ENCODE results near the gene SOX18.
A peak's percentile ranks its signal among the peaks of the same experiment; 100 is the strongest.
"Not testable (repeated sequence)": the region's sequence is repeated elsewhere in the genome, so short reads cannot be mapped to it uniquely, and the experiment has no call there.

Gene SOX18

DNA sequence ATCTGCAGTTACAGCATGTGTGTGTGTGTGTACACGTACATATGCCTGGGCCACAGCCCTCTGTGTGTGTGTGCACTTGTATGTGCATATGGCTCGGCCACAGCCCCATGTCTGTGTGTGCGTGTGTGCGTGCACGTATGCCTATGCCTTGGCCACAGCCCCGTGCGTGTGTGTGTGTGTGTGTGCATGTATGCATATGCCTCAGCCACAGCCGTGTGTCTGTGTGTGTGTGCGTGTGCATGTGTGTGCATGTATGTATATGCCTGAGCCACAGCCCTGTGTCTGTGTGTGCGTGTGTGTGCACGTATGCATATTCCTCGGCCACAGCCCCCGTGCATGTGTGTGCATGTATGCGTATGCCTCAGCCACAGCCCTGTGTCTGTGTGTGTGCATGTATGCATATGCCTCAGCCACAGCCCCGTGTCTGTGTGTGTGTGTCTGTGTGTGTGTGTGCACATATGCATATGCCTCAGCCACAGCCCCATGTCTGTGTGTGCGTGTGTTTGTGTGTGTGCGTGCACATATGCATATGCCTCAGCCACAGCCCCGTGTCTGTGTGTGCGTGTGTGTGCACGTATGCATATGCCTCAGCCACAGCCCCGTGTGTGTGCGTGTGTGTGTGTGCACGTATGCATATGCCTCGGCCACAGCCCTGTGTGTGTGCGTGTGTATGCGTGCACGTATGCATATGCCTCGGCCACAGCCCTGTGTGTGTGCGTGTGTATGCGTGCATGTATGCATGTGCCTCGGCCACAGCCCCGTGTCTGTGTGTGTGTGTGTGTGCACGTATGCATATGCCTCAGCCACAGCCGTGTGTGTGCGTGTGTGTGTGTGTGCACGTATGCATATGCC is 28.1 kb downstream of the SOX18 start:
- H3K27ac ChIP-seq (ENCODE audit: low read depth, low read length): no peak overlapping the region

DNA sequence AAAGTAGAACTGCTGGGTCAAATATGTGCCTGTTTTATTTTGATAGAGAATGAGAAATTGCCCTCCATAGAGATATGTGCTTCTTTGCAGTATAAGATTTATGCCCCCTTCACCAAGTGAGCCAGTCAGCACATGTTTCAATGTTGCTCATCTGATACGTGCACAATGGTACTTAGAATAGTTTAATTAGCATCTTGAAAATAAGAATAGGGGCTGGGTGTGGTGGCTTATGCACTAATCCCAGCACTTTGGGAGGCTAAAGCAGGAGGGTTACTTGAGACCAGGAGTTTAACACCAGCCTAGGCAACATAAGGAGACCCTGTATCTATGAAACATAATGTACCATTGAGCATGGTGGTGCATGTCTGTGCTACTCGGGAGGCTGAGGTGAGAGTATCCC is 33.8 kb downstream of the SOX18 start:
- Histone ChIP-seq H3K4me1 (ENCODE audit: control insufficient read depth in 1 of 2, insufficient read depth in 2 of 2, low read length in 2 of 2) (peaks cover 0 to 4% of the 10 kb centered on the region in 2 experiments), H3K4me2 (ENCODE audit: low read length) (no peak overlapping the region), H2BK5ac (ENCODE audit: low read depth, low read length, poor library complexity) (no peak overlapping the region), H3K4me3 (ENCODE audit: low read depth, low read length) (no peak overlapping the region), H3K27me3 (ENCODE audit: insufficient read depth, low read length) (no peaks in the 10 kb centered on the region), H2AK5ac (ENCODE audit: low read length) (no peak overlapping the region), H2AFZ (ENCODE audit: insufficient read depth, low read length, poor library complexity) (no peak overlapping the region), H3K14ac (ENCODE audit: low read length) (no peak overlapping the region), H3K79me1 (ENCODE audit: low read length) (no peaks in the 10 kb centered on the region), H3K9ac (ENCODE audit: low read length) (no peak overlapping the region), H2BK12ac (ENCODE audit: low read length) (no peak overlapping the region), H3K9me3 (ENCODE audit: insufficient read depth, low read depth, low read length) (peaks cover 7% of the 10 kb centered on the region), H3K27ac (ENCODE audit: low read depth, low read length) (no peak overlapping the region), H4K8ac (ENCODE audit: low read depth, low read length) (no peak overlapping the region), H3K36me3 (ENCODE audit: control insufficient read depth in 1 of 2, insufficient read depth in 2 of 2, low read length in 2 of 2) (peaks cover 48 to 56% of the 10 kb centered on the region in 2 experiments), H3K4ac (ENCODE audit: low read depth, low read length) (no peak overlapping the region), H3K18ac (ENCODE audit: low read length) (no peak overlapping the region), H4K91ac (ENCODE audit: low read depth, low read length) (no peak overlapping the region), H2BK120ac (ENCODE audit: insufficient read depth, low read length, poor library complexity) (no peak overlapping the region), H4K12ac (ENCODE audit: low read depth, low read length) (no peak overlapping the region), H3K79me2 (ENCODE audit: control insufficient read depth, insufficient read depth, low read length, poor library complexity) (no peaks in the 10 kb centered on the region), H3K23ac (ENCODE audit: low read length) (no peak overlapping the region)
- no CpG with 5 or more reads among the region's 2 CpGs for WGBS (ENCODE audit: extremely low coverage, insufficient coverage, insufficient read length)
- no peak for DNase-seq

More for the DNA sequence above, 28.1 kb downstream of the SOX18 start:
- H3K4ac ChIP-seq (ENCODE audit: low read depth, low read length): no peak overlapping the region
- H4K91ac ChIP-seq (ENCODE audit: low read depth, low read length): no peak overlapping the region
- no peak overlapping the region for H2AFZ ChIP-seq (ENCODE audit: insufficient read depth, low read length, poor library complexity)
- peaks cover 0 to 4% of the 10 kb centered on the region in 2 experiments for H3K4me1 ChIP-seq (ENCODE audit: control insufficient read depth in 1 of 2, insufficient read depth in 2 of 2, low read length in 2 of 2)
- no peaks in the 10 kb centered on the region for H3K79me1 ChIP-seq (ENCODE audit: low read length)
- H2AK5ac ChIP-seq (ENCODE audit: low read length): no peak overlapping the region
- no peaks in the 10 kb centered on the region for H3K27me3 ChIP-seq (ENCODE audit: insufficient read depth, low read length)
- no peak overlapping the region for H2BK120ac ChIP-seq (ENCODE audit: insufficient read depth, low read length, poor library complexity)
- no peak overlapping the region for H2BK5ac ChIP-seq (ENCODE audit: low read depth, low read length, poor library complexity)
- no peak for DNase-seq
- H3K23ac ChIP-seq (ENCODE audit: low read length): no peak overlapping the region
- no CpG with 5 or more reads among the region's 36 CpGs for WGBS (ENCODE audit: extremely low coverage, insufficient coverage, insufficient read length)
- no peak overlapping the region for H3K4me3 ChIP-seq (ENCODE audit: low read depth, low read length)
- no peak overlapping the region for H3K18ac ChIP-seq (ENCODE audit: low read length)
- no peak overlapping the region for H2BK12ac ChIP-seq (ENCODE audit: low read length)
- no peaks in the 10 kb centered on the region for H3K79me2 ChIP-seq (ENCODE audit: control insufficient read depth, insufficient read depth, low read length, poor library complexity)
- no peak overlapping the region for H3K9ac ChIP-seq (ENCODE audit: low read length)
- no peak overlapping the region for H4K8ac ChIP-seq (ENCODE audit: low read depth, low read length)
- no peak overlapping the region for H3K14ac ChIP-seq (ENCODE audit: low read length)
- H4K12ac ChIP-seq (ENCODE audit: low read depth, low read length): no peak overlapping the region
- peaks cover 61 to 81% of the 10 kb centered on the region in 2 experiments for H3K36me3 ChIP-seq (ENCODE audit: control insufficient read depth in 1 of 2, insufficient read depth in 2 of 2, low read length in 2 of 2)
- H3K4me2 ChIP-seq (ENCODE audit: low read length): no peak overlapping the region
- peaks cover 8% of the 10 kb centered on the region for H3K9me3 ChIP-seq (ENCODE audit: insufficient read depth, low read depth, low read length)

GRCh38 chr20:64012385-64013154 is 36.9 kb downstream of the SOX18 start:
- not testable (repeated sequence) for H2BK120ac ChIP-seq (ENCODE audit: insufficient read depth, low read length, poor library complexity); H3K4me2 ChIP-seq (ENCODE audit: low read length); H3K18ac ChIP-seq (ENCODE audit: low read length); H3K23ac ChIP-seq (ENCODE audit: low read length); H3K79me2 ChIP-seq (ENCODE audit: control insufficient read depth, insufficient read depth, low read length, poor library complexity); H3K27me3 ChIP-seq (ENCODE audit: insufficient read depth, low read length); H2AFZ ChIP-seq (ENCODE audit: insufficient read depth, low read length, poor library complexity); H4K8ac ChIP-seq (ENCODE audit: low read depth, low read length); H2BK5ac ChIP-seq (ENCODE audit: low read depth, low read length, poor library complexity); H3K9me3 ChIP-seq (ENCODE audit: insufficient read depth, low read depth, low read length); H2BK12ac ChIP-seq (ENCODE audit: low read length); H2AK5ac ChIP-seq (ENCODE audit: low read length); H4K12ac ChIP-seq (ENCODE audit: low read depth, low read length); H3K4me1 ChIP-seq (ENCODE audit: control insufficient read depth in 1 of 2, insufficient read depth in 2 of 2, low read length in 2 of 2); H3K14ac ChIP-seq (ENCODE audit: low read length); H3K4me3 ChIP-seq (ENCODE audit: low read depth, low read length); DNase-seq; H3K9ac ChIP-seq (ENCODE audit: low read length); H3K79me1 ChIP-seq (ENCODE audit: low read length); H4K91ac ChIP-seq (ENCODE audit: low read depth, low read length); H3K27ac ChIP-seq (ENCODE audit: low read depth, low read length); H3K4ac ChIP-seq (ENCODE audit: low read depth, low read length)
- H3K36me3 ChIP-seq (ENCODE audit: control insufficient read depth in 1 of 2, insufficient read depth in 2 of 2, low read length in 2 of 2): peaks cover 47 to 58% of the 10 kb centered on the region in 2 experiments
- WGBS (ENCODE audit: extremely low coverage, insufficient coverage, insufficient read length): no CpG with 5 or more reads among the region's 20 CpGs

- Histone ChIP-seq H4K91ac (ENCODE audit: low read depth, low read length) (no peak overlapping the region), H3K79me2 (ENCODE audit: control insufficient read depth, insufficient read depth, low read length, poor library complexity) (no peaks in the 10 kb centered on the region)
- WGBS (ENCODE audit: extremely low coverage, insufficient coverage, insufficient read length): no CpG with 5 or more reads among the region's 16 CpGs
Observed at GRCh38 chr20:64011366-64011779, 38.1 kb downstream of the SOX18 start.

More at GRCh38 chr20:64011366-64011779, 38.1 kb downstream of the SOX18 start:
- H2BK120ac ChIP-seq (ENCODE audit: insufficient read depth, low read length, poor library complexity): no peak overlapping the region
- H4K8ac ChIP-seq (ENCODE audit: low read depth, low read length): no peak overlapping the region
- no peaks in the 10 kb centered on the region for H3K27me3 ChIP-seq (ENCODE audit: insufficient read depth, low read length)
- H3K4ac ChIP-seq (ENCODE audit: low read depth, low read length): no peak overlapping the region
- H3K4me2 ChIP-seq (ENCODE audit: low read length): no peak overlapping the region
- no peak for DNase-seq
- H4K12ac ChIP-seq (ENCODE audit: low read depth, low read length): no peak overlapping the region
- no peak overlapping the region for H3K14ac ChIP-seq (ENCODE audit: low read length)
- peak overlapping the region; percentile 45 for H3K4me3 ChIP-seq (ENCODE audit: low read depth, low read length)
- no peak overlapping the region for H3K9ac ChIP-seq (ENCODE audit: low read length)
- no peak overlapping the region for H2BK5ac ChIP-seq (ENCODE audit: low read depth, low read length, poor library complexity)
- H3K9me3 ChIP-seq (ENCODE audit: insufficient read depth, low read depth, low read length): peaks cover 5% of the 10 kb centered on the region
- no peak overlapping the region for H3K23ac ChIP-seq (ENCODE audit: low read length)
- H2BK12ac ChIP-seq (ENCODE audit: low read length): no peak overlapping the region
- H3K27ac ChIP-seq (ENCODE audit: low read depth, low read length): no peak overlapping the region
- H3K79me1 ChIP-seq (ENCODE audit: low read length): no peaks in the 10 kb centered on the region
- H3K36me3 ChIP-seq (ENCODE audit: control insufficient read depth in 1 of 2, insufficient read depth in 2 of 2, low read length in 2 of 2): peaks cover 48 to 58% of the 10 kb centered on the region in 2 experiments
- no peak overlapping the region for H3K18ac ChIP-seq (ENCODE audit: low read length)
- no peaks in the 10 kb centered on the region for H3K4me1 ChIP-seq (ENCODE audit: control insufficient read depth in 1 of 2, insufficient read depth in 2 of 2, low read length in 2 of 2)
- no peak overlapping the region for H2AFZ ChIP-seq (ENCODE audit: insufficient read depth, low read length, poor library complexity)
- no peak overlapping the region for H2AK5ac ChIP-seq (ENCODE audit: low read length)

Data from trophoblast cell (in vitro differentiated cells and primary cell).